H1 (cell line): ENCODE results near the gene CMBL. TPM values are rescaled to one million over a fixed set of nuclear protein-coding genes. Genes with fewer than 3 reads are reported as not detected.

Source experiments
- CTCF ChIA-PET: fragments of 300-600 bp; sonication (Branson Sonifier 250); formaldehyde crosslinking; loops from one replicate; lab custom pipeline; 2021; ENCODE audit not compliant: partially characterized antibody; lab: Charles Lee
- POLR2A ChIA-PET: fragments of 300-600 bp; sonication (Branson Sonifier 250); formaldehyde crosslinking; loops from one replicate; lab custom pipeline; 2021; ENCODE audit warnings: inconsistent platforms; ENCODE audit not compliant: partially characterized antibody; lab: Charles Lee
- DNase-seq, 2 experiments: peaks; one replicate each; pipeline versions ENCODE4 v3.0.0 to v3.0.0-alpha.2; 2010 to 2022; ENCODE audit warnings: low spot score in 2 of 2, low read depth in 1 of 2, mixed read lengths in 1 of 2
- FAIRE-seq: peaks from 2 replicates; lab custom pipeline; 2011; peaks lifted over from hg19 to GRCh38; lab: Jason Lieb, UNC
- H2AFZ ChIP-seq: 2 replicates; pipeline ENCODE4 v1.8.1; 2012; ENCODE audit warnings: low read length, inconsistent platforms
- H2AK5ac ChIP-seq: 2 replicates; pipeline ENCODE4 v1.6.1; 2013; ENCODE audit warnings: low read depth, low read length
- H2BK120ac ChIP-seq: replicated peaks from 2 replicates; pipeline ENCODE3; 2013; ENCODE audit warnings: low read depth, low read length, inconsistent platforms
- H2BK12ac ChIP-seq: 2 replicates; pipeline ENCODE4 v1.6.1; 2013; ENCODE audit warnings: low read depth, low read length
- H2BK15ac ChIP-seq: 2 replicates; pipeline ENCODE4 v1.6.1; 2013; ENCODE audit warnings: low read length
- H2BK20ac ChIP-seq: 2 replicates; pipeline ENCODE4 v1.6.1; 2013; ENCODE audit warnings: low read length
- H2BK5ac ChIP-seq: 2 replicates; pipeline ENCODE4 v1.6.1; 2013; ENCODE audit warnings: low read depth, low read length
- H3K14ac ChIP-seq: 2 replicates; pipeline ENCODE4 v1.6.1; 2013; ENCODE audit warnings: inconsistent platforms; ENCODE audit not compliant: insufficient read length
- H3K18ac ChIP-seq: 2 replicates; pipeline ENCODE4 v1.6.1; 2013; ENCODE audit warnings: low read length; ENCODE audit errors: extremely low read depth
- H3K23ac ChIP-seq: 2 replicates; pipeline ENCODE4 v1.6.1; 2013; ENCODE audit warnings: inconsistent platforms; ENCODE audit not compliant: insufficient read length
- H3K23me2 ChIP-seq: 2 replicates; pipeline ENCODE4 v1.6.1; 2013; ENCODE audit warnings: low read depth, low read length
- H3K27ac ChIP-seq: 2 replicates; pipeline ENCODE4 v1.6.1; 2011; ENCODE audit warnings: low read depth, low read length, inconsistent platforms
- H3K27me3 ChIP-seq, 4 experiments: replicated peaks in 1 of 4; 1 replicate in 1 of 4; 2 replicates in 3 of 4; pipeline versions ENCODE4 v1.6.1 to v1.8.1; 2011 to 2013; ENCODE audit warnings: low read length in 3 of 4, mild to moderate bottlenecking in 3 of 4, inconsistent platforms in 2 of 4, mixed read lengths in 2 of 4, moderate library complexity in 1 of 4; ENCODE audit not compliant: control insufficient read depth in 3 of 4, insufficient read depth in 3 of 4; ENCODE audit errors: extremely low read depth in 1 of 4
- H3K36me3 ChIP-seq, 4 experiments: 2 replicates each; pipeline versions ENCODE4 v1.6.1 to v1.8.1; 2011 to 2013; ENCODE audit warnings: mild to moderate bottlenecking in 4 of 4, low read length in 3 of 4, moderate library complexity in 2 of 4, control low read depth in 1 of 4, inconsistent platforms in 1 of 4; ENCODE audit not compliant: insufficient read depth in 4 of 4, control insufficient read depth in 2 of 4
- H3K4ac ChIP-seq: replicated peaks from 2 replicates; pipeline ENCODE3; 2013; ENCODE audit warnings: low read length, low read depth, mixed read lengths, inconsistent platforms; ENCODE audit not compliant: insufficient read length
- H3K4me1 ChIP-seq, 4 experiments: replicated peaks in 1 of 4; 1 replicate in 1 of 4; 2 replicates in 3 of 4; pipeline versions ENCODE4 v1.6.1 to v1.8.1; 2011 to 2013; ENCODE audit warnings: low read length in 3 of 4, inconsistent platforms in 2 of 4, mixed read lengths in 1 of 4; ENCODE audit not compliant: insufficient read depth in 4 of 4, control insufficient read depth in 3 of 4
- H3K4me2 ChIP-seq, 2 experiments: 2 replicates each; pipeline versions ENCODE4 v1.6.1 to v1.8.1; 2011 to 2013; ENCODE audit warnings: low read depth in 2 of 2, low read length in 2 of 2, control low read depth in 1 of 2, inconsistent platforms in 1 of 2, mild to moderate bottlenecking in 1 of 2; ENCODE audit not compliant: insufficient read depth in 1 of 2
- H3K4me3 ChIP-seq, 4 experiments: fragments of 200-600, 300-600 bp in 1 of 4; sonication (generic), shearing (Covaris generic), sonication (Bioruptor Twin) in 1 of 4; 2 replicates each; pipeline versions ENCODE4 v1.5.1 to v1.8.1; 2011 to 2016; ENCODE audit warnings: low read length in 4 of 4, low read depth in 3 of 4, control low read depth in 2 of 4, inconsistent platforms in 2 of 4, mild to moderate bottlenecking in 2 of 4, mixed read lengths in 1 of 4, moderate library complexity in 1 of 4; ENCODE audit not compliant: insufficient read depth in 2 of 4; ENCODE audit errors: extremely low read depth in 1 of 4
- H3K56ac ChIP-seq: replicated peaks from 2 replicates; pipeline ENCODE3; 2013; ENCODE audit warnings: low read depth, mild to moderate bottlenecking, mixed read lengths, low read length, inconsistent platforms; ENCODE audit not compliant: insufficient read length
- H3K79me1 ChIP-seq: 2 replicates; pipeline ENCODE4 v1.6.1; 2013; ENCODE audit warnings: low read depth, low read length, control low read depth
- H3K79me2 ChIP-seq, 2 experiments: 2 replicates each; pipeline versions ENCODE4 v1.6.1 to v1.8.1; 2012 to 2013; ENCODE audit warnings: low read length in 2 of 2, mild to moderate bottlenecking in 2 of 2, inconsistent platforms in 1 of 2; ENCODE audit not compliant: insufficient read depth in 2 of 2, control insufficient read depth in 1 of 2
- H3K9ac ChIP-seq, 4 experiments: replicated peaks in 1 of 4; 1 replicate in 1 of 4; 2 replicates in 3 of 4; pipeline versions ENCODE4 v1.6.1 to v1.8.1; 2011 to 2013; ENCODE audit warnings: low read depth in 3 of 4, low read length in 3 of 4, control low read depth in 2 of 4, mild to moderate bottlenecking in 2 of 4, moderate library complexity in 2 of 4, inconsistent platforms in 1 of 4; ENCODE audit errors: extremely low read depth in 1 of 4
- H3K9me3 ChIP-seq, 2 experiments: 2 replicates each; pipeline versions ENCODE4 v1.6.1 to v1.8.1; 2012 to 2013; ENCODE audit warnings: mild to moderate bottlenecking in 2 of 2, moderate library complexity in 2 of 2, control low read depth in 1 of 2, inconsistent platforms in 1 of 2, low read depth in 1 of 2, low read length in 1 of 2, mixed read lengths in 1 of 2; ENCODE audit not compliant: insufficient read depth in 2 of 2
- H4K20me1 ChIP-seq, 2 experiments: replicated peaks in 1 of 2; 2 replicates each; pipeline versions ENCODE3 to v1.8.1; 2011 to 2013; ENCODE audit warnings: inconsistent platforms in 2 of 2, low read length in 2 of 2, mild to moderate bottlenecking in 1 of 2; ENCODE audit not compliant: insufficient read depth in 2 of 2, control insufficient read depth in 1 of 2
- H4K5ac ChIP-seq: 2 replicates; pipeline ENCODE4 v1.6.1; 2013; ENCODE audit warnings: low read length, low read depth, mixed read lengths, inconsistent platforms; ENCODE audit not compliant: insufficient read length
- H4K8ac ChIP-seq: 2 replicates; pipeline ENCODE4 v1.8.0; 2013; ENCODE audit warnings: mild to moderate bottlenecking, moderate library complexity, low read length, inconsistent platforms; ENCODE audit not compliant: insufficient read depth; ENCODE audit errors: extremely low read depth
- H4K91ac ChIP-seq: replicated peaks from 2 replicates; pipeline ENCODE3; 2013; ENCODE audit warnings: low read length, mixed read lengths, inconsistent platforms; ENCODE audit not compliant: insufficient read length
- SRF ChIP-seq: IDR thresholded peaks from 2 replicates; pipeline ENCODE4 v1.6.1; 2011; ENCODE audit warnings: mild to moderate bottlenecking, low read depth, low read length, moderate library complexity
- WGBS, 2 experiments: shearing (Covaris generic) in 1 of 2; methylation state at CpG; one replicate each; pipeline versions ENCODE4 v1.1.6 to v1.1.7; 2013 to 2015; ENCODE audit warnings: low lambda C conversion rate in 2 of 2, mixed read lengths in 2 of 2, inconsistent platforms in 1 of 2, low coverage in 1 of 2, missing lambda C conversion rate in 1 of 2; ENCODE audit not compliant: insufficient replicate concordance in 2 of 2, insufficient coverage in 1 of 2, insufficient read length in 1 of 2; ENCODE audit errors: extremely low coverage in 1 of 2, missing lambda C conversion rate in 1 of 2; 5-methylcytosine and 5-hydroxymethylcytosine counted together
- polyA plus RNA-seq, 7 experiments: library from polyadenylated mRNA; depleted of rRNA in 3 of 7; stranded (reverse) in 5 of 7; unstranded in 2 of 7; fragments of >200 nt in 5 of 7; fragments of 200-250 nt in 2 of 7; gene quantifications; 1 replicate in 5 of 7; 2 replicates in 1 of 7; 4 replicates in 1 of 7; pipeline versions ENCODE4 v1.2.1 to v1.2.3, GENCODE V29; 2011 to 2013; ENCODE audit warnings: missing spikeins in 2 of 7, mixed read lengths in 2 of 7
- total RNA-seq: library from RNA; stranded (reverse); fragmentation: NEBNext Ultra II Directional; extraction: Animal tissue kit (Norgen Biotek cat#: 25700); gene quantifications from 2 replicates; pipeline ENCODE4 v1.2.1, GENCODE V29; 2021

Gene CMBL
- total and polyA plus RNA-seq, 2 of the 8 experiments (the other 6 are each of a cell fraction or from before 2014, with no cell fraction given): 27.9 to 32.1 TPM

DNA sequence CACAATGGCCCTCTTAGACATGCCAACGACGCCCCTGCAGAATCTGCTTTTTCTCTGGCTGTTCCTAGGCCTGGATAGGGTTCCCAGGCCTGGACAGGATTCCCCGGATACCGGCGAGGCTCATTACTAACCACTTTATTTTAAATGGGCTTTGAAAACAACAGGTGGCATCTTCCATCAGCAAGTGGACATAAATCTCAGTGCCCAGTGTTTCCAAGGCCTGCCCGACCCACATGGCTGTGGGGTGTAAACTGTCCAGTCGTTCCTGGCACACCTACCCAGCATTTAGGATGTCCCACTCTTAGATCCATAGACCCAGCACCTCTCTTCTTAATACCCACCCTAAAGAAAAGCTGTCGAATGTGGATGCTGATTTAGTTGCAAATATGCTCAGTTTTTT is 896 bp downstream of the CMBL start:
- no peak overlapping the region for H2AFZ ChIP-seq
- H2BK12ac ChIP-seq: no peak overlapping the region
- peaks cover 0 to 6% of the 10 kb centered on the region in 2 experiments for H4K20me1 ChIP-seq
- no peak overlapping the region for H2BK120ac ChIP-seq
- H3K23ac ChIP-seq: no peak overlapping the region
- no peak for DNase-seq
- FAIRE-seq: no peak
- H3K79me2 ChIP-seq: no peaks in the 10 kb centered on the region
- H3K79me1 ChIP-seq: no peaks in the 10 kb centered on the region
- no peak overlapping the region for H4K5ac ChIP-seq
- H3K4me1 ChIP-seq: peaks cover 0 to 6% (median 4%) of the 10 kb centered on the region in 4 experiments; a peak in 5 of 7 replicates
- ChIA-PET POLR2A (interaction anchor here (1.2 to 1.4 kb wide), 3 partner anchors 12 to 56 kb away, joined by 3 to 5 read pairs (median 3); partner anchors contain the start of gene MARCHF6), CTCF (interaction anchor here (0.6 to 1.7 kb wide), 4 partner anchors 11 to 117 kb away, joined by 3 to 5 read pairs (median 4); no protein-coding TSS in a partner anchor)
- no peak overlapping the region for H2BK5ac ChIP-seq
- H3K27me3 ChIP-seq: peaks cover 0 to 2% (median 0%) of the 10 kb centered on the region in 4 experiments; a peak in 1 of 7 replicates
- no peak overlapping the region for H2AK5ac ChIP-seq
- H3K9me3 ChIP-seq: no peaks in the 10 kb centered on the region
- no peak overlapping the region for H4K91ac ChIP-seq
- H3K14ac ChIP-seq: no peak overlapping the region
- no peak overlapping the region for H3K18ac ChIP-seq
- no peak overlapping the region; a peak in 1 of 7 replicates for H3K9ac ChIP-seq
- H4K8ac ChIP-seq: no peak overlapping the region
- peak overlapping the region; percentile 80 to 97 (median 88) for H3K4me3 ChIP-seq
- H3K4me2 ChIP-seq: peak overlapping the region; percentile 95
- H3K23me2 ChIP-seq: peaks cover 6% of the 10 kb centered on the region
- no peak overlapping the region for H3K56ac ChIP-seq
- H3K36me3 ChIP-seq: no peaks in the 10 kb centered on the region
- no peak overlapping the region for H3K27ac ChIP-seq
- H3K4ac ChIP-seq: no peak overlapping the region
- no peak overlapping the region for H2BK15ac ChIP-seq
- WGBS, 2 experiments: 47% methylated on average over 8 of the region's 8 CpGs; no CpG with 5 or more reads in 1 of the 2 experiments
- no peak overlapping the region for H2BK20ac ChIP-seq
- TF ChIP-seq SRF: no peak
